GM11168 (cell line): Measurements from ENCODE around the gene GOLT1B.
"Not testable (repeated sequence)": the region's sequence is repeated elsewhere in the genome, so short reads cannot be mapped to it uniquely, and the experiment has no call there.

Experiments
- in situ Hi-C: fragments of 300-500 bp; cut with MboI; formaldehyde crosslinking; loops from one replicate; pipeline ENCODE4 v1.12.0; 2022; ENCODE audit warnings: low sequenced_read_pairs; ENCODE audit not compliant: unreplicated experiment

GOLT1B gene

GRCh38 chr12:21501258-21502163, at the start of gene GOLT1B, which contains the start of gene RECQL:
GOLT1B (plus strand) TSS chr12:21501789; CDS start chr12:21501924, 135 bp downstream.
RECQL (minus strand) TSS chr12:21501635; CDS start chr12:21499570, 2,065 bp downstream.
- in situ Hi-C loops = no loop called here

GRCh38 chr12:21453312-21453852, 48.2 kb upstream of the GOLT1B start:
- in situ Hi-C loops = no loop called here

GRCh38 chr12:21456291-21456780, 45.3 kb upstream of the GOLT1B start:
- in situ Hi-C loops = no loop called here

GRCh38 chr12:21459474-21459873, 42.1 kb upstream of the GOLT1B start:
- in situ Hi-C loops = no loop called here

- in situ Hi-C loops = not testable (repeated sequence)
Observed at GRCh38 chr12:21467334-21467733, 34.3 kb upstream of the GOLT1B start.

GRCh38 chr12:21471294-21471693, 30.3 kb upstream of the GOLT1B start:
- in situ Hi-C loops = no loop called here

- in situ Hi-C loops = no loop called here
Observed at GRCh38 chr12:21472197-21472823, 29.3 kb upstream of the GOLT1B start.

GRCh38 chr12:21475552-21475951, 26.0 kb upstream of the GOLT1B start:
- in situ Hi-C loops = no loop called here

GRCh38 chr12:21476949-21477348, 24.6 kb upstream of the GOLT1B start:
- in situ Hi-C loops = no loop called here

- in situ Hi-C loops = no loop called here
Observed at GRCh38 chr12:21478756-21479455, 22.7 kb upstream of the GOLT1B start.

- in situ Hi-C loops = no loop called here
Observed at GRCh38 chr12:21483531-21483930, 18.1 kb upstream of the GOLT1B start.

GRCh38 chr12:21485998-21486397, 15.6 kb upstream of the GOLT1B start:
- in situ Hi-C loops = no loop called here

- in situ Hi-C loops = no loop called here
Observed at GRCh38 chr12:21499765-21500164, 1.8 kb upstream of the GOLT1B start.

GRCh38 chr12:21500786-21501257, 767 bp upstream of the GOLT1B start:
- in situ Hi-C loops = no loop called here

GRCh38 chr12:21502164-21502496, 541 bp downstream of the GOLT1B start:
- in situ Hi-C loops = no loop called here

GRCh38 chr12:21502872-21503271, 1.3 kb downstream of the GOLT1B start:
- in situ Hi-C loops = no loop called here

- in situ Hi-C loops = no loop called here
Observed at GRCh38 chr12:21505888-21506287, 4.3 kb downstream of the GOLT1B start.

- in situ Hi-C loops = no loop called here
Observed at GRCh38 chr12:21507849-21508248, 6.3 kb downstream of the GOLT1B start.

- in situ Hi-C loops = no loop called here
Observed at GRCh38 chr12:21509768-21510167, 8.2 kb downstream of the GOLT1B start.

- in situ Hi-C loops = no loop called here
Observed at GRCh38 chr12:21516281-21516680, 14.7 kb downstream of the GOLT1B start.
